K562 (cell line): Measurements from ENCODE around the gene CAPN12. TPM values are rescaled to one million over a fixed set of nuclear protein-coding genes. Genes with fewer than 3 reads are reported as not detected.

Experiments
- ATAC-seq: fragments of 200-7000 bp; cut with Tn5 transposase; 3 replicates; pipeline ENCODE4 v1.9.1; 2020; ENCODE audit warnings: moderate library complexity
- BruUV-seq: library from RNA; stranded (reverse); fragments of 400-500 nt; replicated peaks from 2 replicates; lab custom pipeline; 2021; lab: Mats Ljungman, UMichigan
- CTCF ChIA-PET: fragments of 300-600 bp; formaldehyde crosslinking; extraction: SDS; loops from one replicate; lab custom pipeline; 2021; ENCODE audit warnings: low intra/inter-chr PET ratio; lab: Yijun Ruan, JAX
- POLR2A ChIA-PET: fragments of 300-600, 350-650 bp; sonication (Branson Sonifier 250); formaldehyde crosslinking; extraction: SDS; loops from one replicate; lab custom pipeline; 2021; ENCODE audit warnings: antibody characterized with exemption, inconsistent platforms; lab: Yijun Ruan, JAX
- DNase-seq, 4 experiments: peaks; one replicate each; pipeline versions ENCODE4 v3.0.0 to v3.0.0-alpha.2; 2011 to 2018; ENCODE audit warnings: low spot score in 3 of 4, mixed read lengths in 3 of 4; ENCODE audit errors: extremely low read depth in 1 of 4
- FAIRE-seq: peaks from 2 replicates; lab custom pipeline; 2011; peaks lifted over from hg19 to GRCh38; lab: Jason Lieb, UNC
- H2AFZ ChIP-seq: 2 replicates; pipeline ENCODE4 v1.6.0; 2011; ENCODE audit warnings: low read depth, low read length, control low read depth, inconsistent platforms
- H3K27ac ChIP-seq: fragments of 200-600 bp; 3 replicates; pipeline ENCODE4 v1.8.0; 2011; ENCODE audit warnings: low read depth, mild to moderate bottlenecking, control low read depth, inconsistent platforms, low read length, moderate library complexity, mixed read lengths; ENCODE audit errors: extremely low read depth
- H3K27me3 ChIP-seq, 2 experiments: fragments of 300-600 bp in 1 of 2; 2 replicates in 1 of 2; 3 replicates in 1 of 2; pipeline versions ENCODE4 v1.6.0 to v1.8.0; 2011; ENCODE audit warnings: inconsistent platforms in 2 of 2, low read length in 2 of 2, mild to moderate bottlenecking in 1 of 2, mixed read lengths in 1 of 2, moderate library complexity in 1 of 2; ENCODE audit not compliant: control insufficient read depth in 2 of 2, insufficient read depth in 2 of 2
- H3K36me3 ChIP-seq: fragments of 300-600 bp; 3 replicates; pipeline ENCODE4 v1.8.0; 2011; ENCODE audit warnings: mild to moderate bottlenecking, low read length, inconsistent platforms; ENCODE audit not compliant: control insufficient read depth, insufficient read depth
- H3K4me1 ChIP-seq, 2 experiments: fragments of 200-600 bp in 1 of 2; replicated peaks in 1 of 2; 2 replicates in 1 of 2; 3 replicates in 1 of 2; pipeline versions ENCODE4 v1.5.1 to v1.8.0; 2011; ENCODE audit warnings: inconsistent platforms in 2 of 2, low read length in 2 of 2, mild to moderate bottlenecking in 1 of 2, mixed read lengths in 1 of 2, moderate library complexity in 1 of 2; ENCODE audit not compliant: control insufficient read depth in 2 of 2, insufficient read depth in 2 of 2
- H3K4me2 ChIP-seq: 2 replicates; pipeline ENCODE4 v1.6.1; 2011; ENCODE audit warnings: low read length, control low read depth, inconsistent platforms, mixed read lengths; ENCODE audit not compliant: insufficient read depth
- H3K4me3 ChIP-seq: fragments of 200-600 bp; sonication (generic), shearing (Covaris generic); 2 replicates; pipeline ENCODE4 v1.5.1; 2016; ENCODE audit warnings: control low read depth, inconsistent platforms
- H3K79me2 ChIP-seq: fragments of 200-600 bp; 3 replicates; pipeline ENCODE4 v1.8.0; 2011; ENCODE audit warnings: low read length, inconsistent platforms; ENCODE audit not compliant: control insufficient read depth, insufficient read depth
- H3K9ac ChIP-seq, 2 experiments: 2 replicates each; pipeline versions ENCODE4 v1.6.0 to v1.6.1; 2011; ENCODE audit warnings: low read depth in 2 of 2, low read length in 2 of 2, control low read depth in 1 of 2, inconsistent platforms in 1 of 2, mild to moderate bottlenecking in 1 of 2, mixed read lengths in 1 of 2; ENCODE audit not compliant: insufficient read depth in 1 of 2
- H3K9me1 ChIP-seq: one replicate; pipeline ENCODE4 v1.6.0; 2011; ENCODE audit warnings: inconsistent platforms, mild to moderate bottlenecking, low read length, moderate library complexity; ENCODE audit not compliant: control insufficient read depth, insufficient read depth
- H3K9me3 ChIP-seq: replicated peaks from 2 replicates; pipeline ENCODE4 v1.5.1; 2011; ENCODE audit warnings: low read depth, low read length, inconsistent platforms; ENCODE audit not compliant: control insufficient read depth, insufficient read depth
- H4K20me1 ChIP-seq: replicated peaks from 2 replicates; pipeline ENCODE4 v1.6.1; 2011; ENCODE audit warnings: low read length, inconsistent platforms, mixed read lengths; ENCODE audit not compliant: control insufficient read depth, insufficient read depth
- ATF7 ChIP-seq: fragments of 450-650 bp; IDR thresholded peaks from 2 replicates; pipeline ENCODE4 v1.7.1; 2014; ENCODE audit warnings: mild to moderate bottlenecking, moderate library complexity
- CBFA2T3 ChIP-seq: fragments of 450-650 bp; IDR thresholded peaks from 2 replicates; pipeline ENCODE4 v1.6.1; 2017
- FOXP4 ChIP-seq: sonication (generic); formaldehyde crosslinking; IDR thresholded peaks from 2 replicates; pipeline ENCODE4 v1.8.0; 2022; ENCODE audit warnings: mild to moderate bottlenecking, missing genetic modification reagents, borderline replicate concordance
- HDAC8 ChIP-seq: fragments of 450-650 bp; IDR thresholded peaks from 2 replicates; pipeline ENCODE4 v1.6.1; 2016; ENCODE audit warnings: mild to moderate bottlenecking, missing genetic modification characterization, moderate library complexity, missing compliant biosample characterization
- IRF9 ChIP-seq: fragments of 450-650 bp; IDR thresholded peaks from 2 replicates; pipeline ENCODE4 v1.6.1; 2016; ENCODE audit warnings: missing biosample characterization, missing genetic modification characterization
- MYC ChIP-seq, 2 experiments: fragments of 250-450 bp in 1 of 2; sonication (Bioruptor Pico) in 1 of 2; IDR thresholded peaks; 2 replicates each; pipeline versions ENCODE4 v1.5.1 to v1.6.1; 2012 to 2021; ENCODE audit warnings: low read depth in 2 of 2, borderline replicate concordance in 1 of 2, improper control_type of control experiment in 1 of 2, low read length in 1 of 2, mild to moderate bottlenecking in 1 of 2, moderate library complexity in 1 of 2
- MYNN ChIP-seq, 2 experiments: sonication (generic); formaldehyde crosslinking in 1 of 2; IDR thresholded peaks; 2 replicates each; pipeline versions ENCODE4 v1.5.0 to v1.6.1; 2016 to 2020; ENCODE audit warnings: antibody characterized with exemption in 1 of 2, missing genetic modification reagents in 1 of 2
- NR2C1 ChIP-seq, 2 experiments: fragments of 450-650 bp; IDR thresholded peaks; 2 replicates each; pipeline ENCODE4 v1.6.1; 2017; ENCODE audit warnings: mild to moderate bottlenecking in 2 of 2, antibody characterized with exemption in 1 of 2, inconsistent platforms in 1 of 2, missing compliant biosample characterization in 1 of 2, missing genetic modification characterization in 1 of 2
- PHB ChIP-seq: fragments of 250-450 bp; sonication (Bioruptor Pico); IDR thresholded peaks from 2 replicates; pipeline ENCODE4 v1.5.0; 2021
- ZNF239 ChIP-seq: fragments of 250-450 bp; sonication (Bioruptor Pico); IDR thresholded peaks from 2 replicates; pipeline ENCODE4 v1.4.0; 2020; ENCODE audit warnings: mild to moderate bottlenecking
- ZNF280A ChIP-seq: fragments of 450-650 bp; IDR thresholded peaks from 2 replicates; pipeline ENCODE4 v1.6.1; 2018; ENCODE audit warnings: mild to moderate bottlenecking, low read depth; ENCODE audit not compliant: partially characterized antibody
- ZNF707 ChIP-seq: fragments of 250-450 bp; sonication (Bioruptor Pico); conservative IDR thresholded peaks from 2 replicates; pipeline ENCODE4 v1.8.0; 2022; ENCODE audit warnings: inconsistent platforms, mild to moderate bottlenecking, moderate library complexity
- WGBS: fragments of 100-300 bp; shearing (Covaris generic); methylation state at CpG from one replicate; pipeline ENCODE4 v1.1.6; 2016; ENCODE audit warnings: low coverage, mixed read lengths; ENCODE audit not compliant: insufficient coverage; ENCODE audit errors: missing lambda C conversion rate; 5-methylcytosine and 5-hydroxymethylcytosine counted together
- in situ Hi-C: fragments of 300-500 bp; cut with MboI; formaldehyde crosslinking; loops from 4 replicates; pipeline ENCODE4 v1.15.0; 2018; ENCODE audit warnings: inconsistent platforms, mixed read lengths
- intact Hi-C: fragments of 100-400 bp; cut with micrococcal nuclease; formaldehyde crosslinking; loops from 2 replicates; pipeline ENCODE4 v1.14.2; 2022
- polyA plus RNA-seq, 8 experiments: library from polyadenylated mRNA; depleted of rRNA in 4 of 8; stranded (reverse) in 5 of 8; unstranded in 3 of 8; fragments of >200 nt; fragmentation: Nextera tagmentation in 2 of 8; fragmentation: Illumina TruSeq in 1 of 8; extraction: Ambion mirVana in 2 of 8; extraction: Trizol in 1 of 8; gene quantifications; 2 replicates each; pipeline versions ENCODE4 v1.2.1 to v1.2.3, GENCODE V29; 2011 to 2014; ENCODE audit warnings: inconsistent platforms in 1 of 8, missing spikeins in 1 of 8
- total RNA-seq, 7 experiments: library from RNA; depleted of rRNA in 6 of 7; stranded (reverse); fragments of >200 nt in 6 of 7; fragmentation: Illumina TruSeq in 2 of 7; extraction: Trizol in 2 of 7; gene quantifications; 2 replicates each; pipeline versions ENCODE4 v1.2.1 to v1.2.3, GENCODE V29; 2011 to 2021; ENCODE audit warnings: low replicate concordance in 1 of 7
- TF ChIP-seq, protein P1 (sequence below): fragments of 250-450 bp; sonication (Bioruptor Pico); IDR thresholded peaks from 2 replicates; pipeline ENCODE4 v1.6.1; 2021; ENCODE audit warnings: mild to moderate bottlenecking
- TF ChIP-seq, protein P2 (sequence below): sonication (generic); IDR thresholded peaks from 2 replicates; pipeline ENCODE4 v1.6.1; 2016

Gene CAPN12
- total and polyA plus RNA-seq, 9 of the 15 experiments (the other 6 are each of a cell fraction or from before 2014, with no cell fraction given): 0.83 to 7.0 (median 1.6) TPM

- no peak for ATAC-seq
- H2AFZ ChIP-seq: no peak overlapping the region
- peaks cover 0 to 22% of the 10 kb centered on the region in 2 experiments; a peak in 3 of 5 replicates for H3K4me1 ChIP-seq
- no peak overlapping the region for H3K4me3 ChIP-seq
- intact Hi-C loops: no loop called here
- no peaks in the 10 kb centered on the region for H3K27me3 ChIP-seq
- ChIA-PET CTCF (no interaction called here), POLR2A (no interaction called here)
- FAIRE-seq: no peak
- H3K4me2 ChIP-seq: no peak overlapping the region
- TF ChIP-seq HDAC8 (tag) (no peak), IRF9 (no peak), NR2C1 (IDR thresholded peaks at IDR 0.05) (no peak), NR2C1 (tag; IDR thresholded peaks at IDR 0.05) (no peak), ATF7 (no peak), ZNF239 (CRISPR knock-in tag) (no peak), CBFA2T3 (no peak), FOXP4 (CRISPR knock-in tag) (no peak), PHB (no peak), MYNN (IDR thresholded peaks at IDR 0.05) (no peak), MYNN (CRISPR knock-in tag; IDR thresholded peaks at IDR 0.05) (no peak), MYC (IDR thresholded peaks at IDR 0.05; ENCODE audit: low read depth, low read length) (no peak), MYC (CRISPR knock-in tag; IDR thresholded peaks at IDR 0.05; ENCODE audit: borderline replicate concordance, low read depth) (no peak), ZNF280A (no peak), ZNF707 (CRISPR knock-in tag) (no peak)
- TF ChIP-seq, protein P1, sequence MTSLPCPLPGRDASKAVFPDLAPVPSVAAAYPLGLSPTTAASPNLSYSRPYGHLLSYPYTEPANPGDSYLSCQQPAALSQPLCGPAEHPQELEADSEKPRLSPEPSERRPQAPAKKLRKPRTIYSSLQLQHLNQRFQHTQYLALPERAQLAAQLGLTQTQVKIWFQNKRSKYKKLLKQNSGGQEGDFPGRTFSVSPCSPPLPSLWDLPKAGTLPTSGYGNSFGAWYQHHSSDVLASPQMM: no peak
- TF ChIP-seq, protein P2, sequence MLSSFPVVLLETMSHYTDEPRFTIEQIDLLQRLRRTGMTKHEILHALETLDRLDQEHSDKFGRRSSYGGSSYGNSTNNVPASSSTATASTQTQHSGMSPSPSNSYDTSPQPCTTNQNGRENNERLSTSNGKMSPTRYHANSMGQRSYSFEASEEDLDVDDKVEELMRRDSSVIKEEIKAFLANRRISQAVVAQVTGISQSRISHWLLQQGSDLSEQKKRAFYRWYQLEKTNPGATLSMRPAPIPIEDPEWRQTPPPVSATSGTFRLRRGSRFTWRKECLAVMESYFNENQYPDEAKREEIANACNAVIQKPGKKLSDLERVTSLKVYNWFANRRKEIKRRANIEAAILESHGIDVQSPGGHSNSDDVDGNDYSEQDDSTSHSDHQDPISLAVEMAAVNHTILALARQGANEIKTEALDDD: no peak
- H3K9me1 ChIP-seq: peaks cover 9% of the 10 kb centered on the region
- H3K27ac ChIP-seq: no peak overlapping the region
- no peak for DNase-seq
- H4K20me1 ChIP-seq: peaks cover 15% of the 10 kb centered on the region; the same call in 1 of the 2 replicates
- no peaks in the 10 kb centered on the region for H3K9me3 ChIP-seq
- WGBS: 92% methylated on average over 11 of the region's 11 CpGs
- in situ Hi-C loops: no loop called here
- no TSS peak for BruUV-seq
- H3K9ac ChIP-seq: peak overlapping the region in 1 of 2 experiments; percentile 73; a peak in 2 of 4 replicates
- H3K36me3 ChIP-seq: peaks cover 90% of the 10 kb centered on the region; the same call in 2 of the 3 replicates
- H3K79me2 ChIP-seq: peaks cover 71% of the 10 kb centered on the region
Observed at GRCh38 chr19:38697641-38698071, 46.6 kb downstream of the CAPN12 start.
